HepG2 (cell line): ENCODE results near the gene DLL1. TPM values are rescaled to one million over a fixed set of nuclear protein-coding genes. Genes with fewer than 3 reads are reported as not detected.

Experiments
- ASH2L ChIP-seq: fragments of 300-600, 200-600 bp; sonication (generic); IDR thresholded peaks from 2 replicates; pipeline ENCODE4 v1.7.0; 2017; ENCODE audit warnings: low read depth, mild to moderate bottlenecking, moderate library complexity, mixed read lengths, low read length; ENCODE audit not compliant: insufficient read length
- BHLHE40 ChIP-seq: IDR thresholded peaks from 2 replicates; pipeline ENCODE4 v1.6.1; 2011; ENCODE audit warnings: low read length, improper control_type of control experiment
- ELF1 ChIP-seq: sonication (generic); formaldehyde crosslinking; IDR thresholded peaks from 2 replicates; pipeline ENCODE4 v1.4.0; 2020; ENCODE audit warnings: missing genetic modification reagents
- FOXM1 ChIP-seq: sonication (generic); formaldehyde crosslinking; IDR thresholded peaks from 2 replicates; pipeline ENCODE4 v1.5.0; 2020; ENCODE audit warnings: missing genetic modification reagents
- GABPB1 ChIP-seq: IDR thresholded peaks from 2 replicates; pipeline ENCODE4 v1.6.1; 2016; ENCODE audit warnings: mild to moderate bottlenecking, missing genetic modification reagents, moderate library complexity, missing compliant biosample characterization
- KDM2A ChIP-seq: sonication (generic); formaldehyde crosslinking; IDR thresholded peaks from 2 replicates; pipeline ENCODE4 v1.4.0; 2020; ENCODE audit warnings: low read depth, missing genetic modification reagents, borderline replicate concordance
- PHB2 ChIP-seq: fragments of 450-650 bp; IDR thresholded peaks from 2 replicates; pipeline ENCODE4 v1.6.1; 2018; ENCODE audit not compliant: partially characterized antibody
- POLR2AphosphoS2 ChIP-seq: IDR thresholded peaks from 2 replicates; pipeline ENCODE4 v1.6.1; 2011; ENCODE audit warnings: low read depth, low read length, improper control_type of control experiment
- SIN3A ChIP-seq: IDR thresholded peaks from 2 replicates; pipeline ENCODE4 v1.6.1; 2011; ENCODE audit warnings: low read depth, mild to moderate bottlenecking, control low read depth, low read length, borderline replicate concordance
- STAT5B ChIP-seq: sonication (generic); formaldehyde crosslinking; IDR thresholded peaks from 2 replicates; pipeline ENCODE4 v1.4.0; 2020; ENCODE audit warnings: missing genetic modification reagents
- TBP ChIP-seq: sonication (generic); formaldehyde crosslinking; IDR thresholded peaks from 2 replicates; pipeline ENCODE4 v1.5.0; 2020; ENCODE audit warnings: missing genetic modification reagents
- TCF7L2 ChIP-seq: IDR thresholded peaks from 2 replicates; pipeline ENCODE4 v1.6.1; 2011; ENCODE audit warnings: mild to moderate bottlenecking, low read depth, low read length, moderate library complexity
- TEAD3 ChIP-seq: optimal IDR thresholded peaks from 2 replicates; pipeline ENCODE3; 2016; ENCODE audit warnings: borderline replicate concordance
- TMF1 ChIP-seq: sonication (generic); formaldehyde crosslinking; IDR thresholded peaks from 2 replicates; pipeline ENCODE4 v1.8.1; 2022; ENCODE audit warnings: low read depth, missing genetic modification reagents
- ZBTB8A ChIP-seq: sonication (generic); formaldehyde crosslinking; IDR thresholded peaks from 2 replicates; pipeline ENCODE4 v1.4.0; 2020; ENCODE audit warnings: mild to moderate bottlenecking, low read depth, missing genetic modification reagents, borderline replicate concordance
- ZFP36 ChIP-seq: fragments of 150-350 bp; IDR thresholded peaks from 2 replicates; pipeline ENCODE4 v1.6.1; 2018; ENCODE audit warnings: borderline replicate concordance, low read length, low read depth; ENCODE audit not compliant: partially characterized antibody
- ZFX ChIP-seq: sonication (generic); formaldehyde crosslinking; IDR thresholded peaks from 2 replicates; pipeline ENCODE4 v1.4.0; 2020; ENCODE audit warnings: mild to moderate bottlenecking, low read depth, missing genetic modification reagents, moderate library complexity
- ZNF263 ChIP-seq: sonication (generic); formaldehyde crosslinking; IDR thresholded peaks from 2 replicates; pipeline ENCODE4 v1.4.0; 2020; ENCODE audit warnings: missing genetic modification reagents
- ZNF530 ChIP-seq: sonication (generic); formaldehyde crosslinking; IDR thresholded peaks from 2 replicates; pipeline ENCODE4 v1.5.0; 2020; ENCODE audit warnings: low read depth, mild to moderate bottlenecking, missing genetic modification reagents
- ZNF83 ChIP-seq: sonication (generic); formaldehyde crosslinking; IDR thresholded peaks from 2 replicates; pipeline ENCODE4 v1.4.0; 2020; ENCODE audit warnings: missing genetic modification reagents, mild to moderate bottlenecking, borderline replicate concordance
- ZNF891 ChIP-seq: sonication (generic); formaldehyde crosslinking; IDR thresholded peaks from 2 replicates; pipeline ENCODE4 v1.5.0; 2020; ENCODE audit warnings: mild to moderate bottlenecking, missing genetic modification reagents
- polyA plus RNA-seq, 8 experiments: library from polyadenylated mRNA; depleted of rRNA in 3 of 8; stranded (reverse) in 7 of 8; unstranded in 1 of 8; fragments of >200 nt; fragmentation: Illumina TruSeq in 4 of 8; extraction: Trizol in 4 of 8; gene quantifications; 2 replicates each; pipeline versions ENCODE4 v1.2.1 to v1.2.3, GENCODE V29; 2011 to 2016; ENCODE audit warnings: low read depth in 4 of 8, missing spikeins in 1 of 8, mixed read lengths in 1 of 8; ENCODE audit not compliant: insufficient read depth in 1 of 8
- total RNA-seq, 5 experiments: library from RNA; depleted of rRNA; stranded (reverse); fragments of >200 nt; fragmentation: Illumina TruSeq; extraction: Trizol; gene quantifications; 2 replicates each; pipeline ENCODE4 v1.2.3, GENCODE V29; 2016; ENCODE audit warnings: low read depth in 1 of 5
- TF ChIP-seq, protein P1 (sequence below): sonication (generic); formaldehyde crosslinking; IDR thresholded peaks from 2 replicates; pipeline ENCODE4 v1.4.0; 2020; ENCODE audit warnings: mild to moderate bottlenecking, missing genetic modification reagents
- TF ChIP-seq, protein P2 (sequence below): IDR thresholded peaks from 2 replicates; pipeline ENCODE4 v1.6.1; 2016; ENCODE audit warnings: missing compliant biosample characterization, missing genetic modification reagents, borderline replicate concordance
- TF ChIP-seq, protein P3 (sequence below): sonication (generic); formaldehyde crosslinking; IDR thresholded peaks from 2 replicates; pipeline ENCODE4 v1.5.1; 2020; ENCODE audit warnings: mild to moderate bottlenecking, missing genetic modification reagents, moderate library complexity
- TF ChIP-seq, protein P4 (sequence below): IDR thresholded peaks from 2 replicates; pipeline ENCODE4 v1.6.1; 2012; ENCODE audit warnings: inconsistent platforms

DLL1 gene
- total and polyA plus RNA-seq, 2 of the 13 experiments (the other 11 are each of a cell fraction or from before 2014, with no cell fraction given), result not detected

DNA sequence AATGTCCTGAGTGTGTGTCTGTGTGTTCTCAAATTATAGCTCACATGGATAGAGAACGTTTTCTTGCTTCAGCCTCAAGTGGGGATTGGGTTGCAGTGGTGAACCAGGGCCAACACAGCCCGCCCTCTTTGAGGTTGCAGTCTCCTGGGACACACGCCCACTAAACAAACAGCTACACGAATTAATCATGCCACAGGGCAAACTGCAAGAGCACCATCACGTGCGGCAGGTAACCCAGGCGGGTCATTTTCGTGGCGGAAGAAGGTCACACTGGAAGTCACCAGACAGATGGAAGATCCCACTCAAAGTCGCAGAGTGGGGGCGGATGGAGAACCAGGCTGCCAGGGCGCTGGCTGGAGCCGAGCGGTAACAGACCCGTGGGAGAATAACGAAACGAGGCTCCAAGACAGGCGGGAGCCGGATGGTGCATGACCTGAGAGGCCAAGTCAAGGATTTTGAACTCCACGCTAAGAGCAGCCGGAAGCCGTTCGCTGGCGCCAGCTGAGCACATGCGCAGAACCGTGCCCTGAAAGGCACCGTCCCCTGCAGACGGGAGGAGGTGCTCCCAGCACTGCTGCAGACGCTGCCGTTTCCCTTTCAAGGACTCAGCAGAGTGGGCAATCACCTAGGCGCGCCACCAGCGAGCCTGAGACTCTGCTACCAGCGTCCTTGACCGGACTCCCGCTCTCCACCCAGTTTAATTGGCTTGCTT, 10.7 kb downstream of the DLL1 start (continued):
- TF ChIP-seq ZFX, result no peak
- no peak for TF ChIP-seq POLR2AphosphoS2
- no peak for TF ChIP-seq ZFP36
- TF ChIP-seq ZNF263 (CRISPR knock-in tag), result peak; percentile 81
- TF ChIP-seq GABPB1 (CRISPR knock-in tag), result peak; percentile 75
- no peak for TF ChIP-seq TMF1 (CRISPR knock-in tag)
- TF ChIP-seq STAT5B, result no peak
- no peak for TF ChIP-seq ZNF530 (CRISPR knock-in tag)
- no peak for TF ChIP-seq SIN3A
- TF ChIP-seq FOXM1 (CRISPR knock-in tag), result no peak
- TF ChIP-seq ZBTB8A (CRISPR knock-in tag), result no peak
- TF ChIP-seq, protein P1, sequence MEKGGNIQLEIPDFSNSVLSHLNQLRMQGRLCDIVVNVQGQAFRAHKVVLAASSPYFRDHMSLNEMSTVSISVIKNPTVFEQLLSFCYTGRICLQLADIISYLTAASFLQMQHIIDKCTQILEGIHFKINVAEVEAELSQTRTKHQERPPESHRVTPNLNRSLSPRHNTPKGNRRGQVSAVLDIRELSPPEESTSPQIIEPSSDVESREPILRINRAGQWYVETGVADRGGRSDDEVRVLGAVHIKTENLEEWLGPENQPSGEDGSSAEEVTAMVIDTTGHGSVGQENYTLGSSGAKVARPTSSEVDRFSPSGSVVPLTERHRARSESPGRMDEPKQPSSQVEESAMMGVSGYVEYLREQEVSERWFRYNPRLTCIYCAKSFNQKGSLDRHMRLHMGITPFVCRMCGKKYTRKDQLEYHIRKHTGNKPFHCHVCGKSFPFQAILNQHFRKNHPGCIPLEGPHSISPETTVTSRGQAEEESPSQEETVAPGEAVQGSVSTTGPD (CRISPR knock-in tag), result no peak
- TF ChIP-seq, protein P2, sequence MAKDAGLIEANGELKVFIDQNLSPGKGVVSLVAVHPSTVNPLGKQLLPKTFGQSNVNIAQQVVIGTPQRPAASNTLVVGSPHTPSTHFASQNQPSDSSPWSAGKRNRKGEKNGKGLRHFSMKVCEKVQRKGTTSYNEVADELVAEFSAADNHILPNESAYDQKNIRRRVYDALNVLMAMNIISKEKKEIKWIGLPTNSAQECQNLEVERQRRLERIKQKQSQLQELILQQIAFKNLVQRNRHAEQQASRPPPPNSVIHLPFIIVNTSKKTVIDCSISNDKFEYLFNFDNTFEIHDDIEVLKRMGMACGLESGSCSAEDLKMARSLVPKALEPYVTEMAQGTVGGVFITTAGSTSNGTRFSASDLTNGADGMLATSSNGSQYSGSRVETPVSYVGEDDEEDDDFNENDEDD (CRISPR knock-in tag), result no peak
- TF ChIP-seq TBP, result no peak
- TF ChIP-seq ELF1 (CRISPR knock-in tag), result no peak
- TF ChIP-seq BHLHE40, result peak; percentile 70
- TF ChIP-seq KDM2A (CRISPR knock-in tag), result 0 out of 2 replicates have a peak, but pooled peaks have one; percentile 9
- no peak for TF ChIP-seq TEAD3 (CRISPR knock-in tag)
- no peak for TF ChIP-seq ZNF83 (CRISPR knock-in tag)
- TF ChIP-seq, protein P3, sequence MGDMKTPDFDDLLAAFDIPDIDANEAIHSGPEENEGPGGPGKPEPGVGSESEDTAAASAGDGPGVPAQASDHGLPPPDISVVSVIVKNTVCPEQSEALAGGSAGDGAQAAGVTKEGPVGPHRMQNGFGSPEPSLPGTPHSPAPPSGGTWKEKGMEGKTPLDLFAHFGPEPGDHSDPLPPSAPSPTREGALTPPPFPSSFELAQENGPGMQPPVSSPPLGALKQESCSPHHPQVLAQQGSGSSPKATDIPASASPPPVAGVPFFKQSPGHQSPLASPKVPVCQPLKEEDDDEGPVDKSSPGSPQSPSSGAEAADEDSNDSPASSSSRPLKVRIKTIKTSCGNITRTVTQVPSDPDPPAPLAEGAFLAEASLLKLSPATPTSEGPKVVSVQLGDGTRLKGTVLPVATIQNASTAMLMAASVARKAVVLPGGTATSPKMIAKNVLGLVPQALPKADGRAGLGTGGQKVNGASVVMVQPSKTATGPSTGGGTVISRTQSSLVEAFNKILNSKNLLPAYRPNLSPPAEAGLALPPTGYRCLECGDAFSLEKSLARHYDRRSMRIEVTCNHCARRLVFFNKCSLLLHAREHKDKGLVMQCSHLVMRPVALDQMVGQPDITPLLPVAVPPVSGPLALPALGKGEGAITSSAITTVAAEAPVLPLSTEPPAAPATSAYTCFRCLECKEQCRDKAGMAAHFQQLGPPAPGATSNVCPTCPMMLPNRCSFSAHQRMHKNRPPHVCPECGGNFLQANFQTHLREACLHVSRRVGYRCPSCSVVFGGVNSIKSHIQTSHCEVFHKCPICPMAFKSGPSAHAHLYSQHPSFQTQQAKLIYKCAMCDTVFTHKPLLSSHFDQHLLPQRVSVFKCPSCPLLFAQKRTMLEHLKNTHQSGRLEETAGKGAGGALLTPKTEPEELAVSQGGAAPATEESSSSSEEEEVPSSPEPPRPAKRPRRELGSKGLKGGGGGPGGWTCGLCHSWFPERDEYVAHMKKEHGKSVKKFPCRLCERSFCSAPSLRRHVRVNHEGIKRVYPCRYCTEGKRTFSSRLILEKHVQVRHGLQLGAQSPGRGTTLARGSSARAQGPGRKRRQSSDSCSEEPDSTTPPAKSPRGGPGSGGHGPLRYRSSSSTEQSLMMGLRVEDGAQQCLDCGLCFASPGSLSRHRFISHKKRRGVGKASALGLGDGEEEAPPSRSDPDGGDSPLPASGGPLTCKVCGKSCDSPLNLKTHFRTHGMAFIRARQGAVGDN (CRISPR knock-in tag), result peak; percentile 67
- TF ChIP-seq, protein P4, sequence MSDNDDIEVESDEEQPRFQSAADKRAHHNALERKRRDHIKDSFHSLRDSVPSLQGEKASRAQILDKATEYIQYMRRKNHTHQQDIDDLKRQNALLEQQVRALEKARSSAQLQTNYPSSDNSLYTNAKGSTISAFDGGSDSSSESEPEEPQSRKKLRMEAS, result peak; percentile 32; the same call in 1 of the 2 replicates
- no peak for TF ChIP-seq TCF7L2
- TF ChIP-seq ZNF891 (CRISPR knock-in tag), result 0 out of 2 replicates have a peak, but pooled peaks have one; percentile 48
- TF ChIP-seq ASH2L, result no peak
- no peak for TF ChIP-seq PHB2
